ENCODE results near the gene REV3L. TPM values are rescaled to one million over a fixed set of nuclear protein-coding genes. Genes with fewer than 3 reads are reported as not detected.
"Not testable (repeated sequence)": the region's sequence is repeated elsewhere in the genome, so short reads cannot be mapped to it uniquely, and the experiment has no call there.

The REV3L gene
- total and polyA plus RNA-seq, 4 donors: 8.8 to 91.4 (median 19.8) TPM

- DNase-seq: no peak
- peaks cover 0 to 3% (median 0%) of the 10 kb centered on the region in 4 donors for H3K36me3 ChIP-seq (ENCODE audit: control insufficient read depth in 4 of 4, insufficient read depth in 4 of 4, low read length in 4 of 4)
- no peak overlapping the region for H3K4me3 ChIP-seq
- TF ChIP-seq, protein P1, sequence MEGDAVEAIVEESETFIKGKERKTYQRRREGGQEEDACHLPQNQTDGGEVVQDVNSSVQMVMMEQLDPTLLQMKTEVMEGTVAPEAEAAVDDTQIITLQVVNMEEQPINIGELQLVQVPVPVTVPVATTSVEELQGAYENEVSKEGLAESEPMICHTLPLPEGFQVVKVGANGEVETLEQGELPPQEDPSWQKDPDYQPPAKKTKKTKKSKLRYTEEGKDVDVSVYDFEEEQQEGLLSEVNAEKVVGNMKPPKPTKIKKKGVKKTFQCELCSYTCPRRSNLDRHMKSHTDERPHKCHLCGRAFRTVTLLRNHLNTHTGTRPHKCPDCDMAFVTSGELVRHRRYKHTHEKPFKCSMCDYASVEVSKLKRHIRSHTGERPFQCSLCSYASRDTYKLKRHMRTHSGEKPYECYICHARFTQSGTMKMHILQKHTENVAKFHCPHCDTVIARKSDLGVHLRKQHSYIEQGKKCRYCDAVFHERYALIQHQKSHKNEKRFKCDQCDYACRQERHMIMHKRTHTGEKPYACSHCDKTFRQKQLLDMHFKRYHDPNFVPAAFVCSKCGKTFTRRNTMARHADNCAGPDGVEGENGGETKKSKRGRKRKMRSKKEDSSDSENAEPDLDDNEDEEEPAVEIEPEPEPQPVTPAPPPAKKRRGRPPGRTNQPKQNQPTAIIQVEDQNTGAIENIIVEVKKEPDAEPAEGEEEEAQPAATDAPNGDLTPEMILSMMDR (IDR thresholded peaks at IDR 0.05; ENCODE audit: control extremely low read depth, extremely low read depth): no peak
- H3K4me1 ChIP-seq (ENCODE audit: control insufficient read depth in 5 of 5, insufficient read depth in 5 of 5, low read length in 5 of 5): peaks cover 0 to 12% (median 6%) of the 10 kb centered on the region in 5 donors
- no peak overlapping the region for H3K9ac ChIP-seq (ENCODE audit: insufficient read depth in 1 of 2, low read length in 2 of 2)
- H3K27ac ChIP-seq (ENCODE audit: low read depth in 1 of 2, low read length in 1 of 2): no peak overlapping the region
- H3K27me3 ChIP-seq (ENCODE audit: control insufficient read depth in 3 of 3, insufficient read depth in 3 of 3, low read length in 2 of 3): no peaks in the 10 kb centered on the region
- H3K9me3 ChIP-seq (ENCODE audit: control insufficient read depth in 4 of 4, insufficient read depth in 3 of 4, low read length in 3 of 4): no peaks in the 10 kb centered on the region
- ATAC-seq (ENCODE audit: insufficient read depth, low FRiP score): no peak
These were observed 37.5 kb upstream of the REV3L start for GRCh38 chr6:111520524-111520923.

GRCh38 chr6:111517965-111518364 lies 34.9 kb upstream of the REV3L start:
- no peak overlapping the region for H3K9ac ChIP-seq (ENCODE audit: insufficient read depth in 1 of 2, low read length in 2 of 2)
- ATAC-seq (ENCODE audit: insufficient read depth, low FRiP score) (no peak), DNase-seq (no peak)
- H3K27ac ChIP-seq (ENCODE audit: low read depth in 1 of 2, low read length in 1 of 2): no peak overlapping the region
- peaks cover 0 to 2% (median 0%) of the 10 kb centered on the region in 5 donors for H3K4me1 ChIP-seq (ENCODE audit: control insufficient read depth in 5 of 5, insufficient read depth in 5 of 5, low read length in 5 of 5)
- no peak overlapping the region for H3K4me3 ChIP-seq
- H3K36me3 ChIP-seq (ENCODE audit: control insufficient read depth in 4 of 4, insufficient read depth in 4 of 4, low read length in 4 of 4): peaks cover 0 to 3% (median 0%) of the 10 kb centered on the region in 4 donors
- 93 to 96% methylated on average over 4 of the region's 4 CpGs for WGBS, 2 donors
- TF ChIP-seq, protein P1 (IDR thresholded peaks at IDR 0.05; ENCODE audit: control extremely low read depth, extremely low read depth): no peak
- H3K9me3 ChIP-seq (ENCODE audit: control insufficient read depth in 4 of 4, insufficient read depth in 3 of 4, low read length in 3 of 4): no peaks in the 10 kb centered on the region
- H3K27me3 ChIP-seq (ENCODE audit: control insufficient read depth in 3 of 3, insufficient read depth in 3 of 3, low read length in 2 of 3): no peaks in the 10 kb centered on the region

DNA sequence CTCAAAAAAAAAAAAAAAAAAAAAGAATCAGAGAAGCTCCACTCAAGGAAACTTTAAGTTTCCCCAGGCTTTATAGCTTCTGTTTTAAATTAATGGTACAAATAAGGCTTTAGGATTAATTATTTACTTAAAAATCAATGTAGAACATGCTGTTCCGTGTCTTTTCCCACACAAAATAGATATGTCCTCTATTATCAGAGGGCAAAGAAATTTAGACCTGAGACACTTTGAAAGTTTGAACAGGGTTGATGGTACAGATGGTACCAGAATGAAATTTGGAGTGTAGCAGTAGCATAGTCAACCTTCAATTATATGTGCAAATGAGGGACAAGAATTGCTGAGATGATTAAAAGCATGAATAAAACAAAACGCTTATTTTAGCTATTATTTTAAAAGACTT lies 32.2 kb upstream of the REV3L start:
- TF ChIP-seq, protein P1 (IDR thresholded peaks at IDR 0.05; ENCODE audit: control extremely low read depth, extremely low read depth): no peak
- Histone ChIP-seq H3K4me1 (ENCODE audit: control insufficient read depth in 5 of 5, insufficient read depth in 5 of 5, low read length in 5 of 5) (peaks cover 0 to 2% (median 0%) of the 10 kb centered on the region in 5 donors), H3K4me3 (no peak overlapping the region), H3K27me3 (ENCODE audit: control insufficient read depth in 3 of 3, insufficient read depth in 3 of 3, low read length in 2 of 3) (no peaks in the 10 kb centered on the region), H3K36me3 (ENCODE audit: control insufficient read depth in 4 of 4, insufficient read depth in 4 of 4, low read length in 4 of 4) (no peaks in the 10 kb centered on the region), H3K9me3 (ENCODE audit: control insufficient read depth in 4 of 4, insufficient read depth in 3 of 4, low read length in 3 of 4) (no peaks in the 10 kb centered on the region), H3K9ac (ENCODE audit: insufficient read depth in 1 of 2, low read length in 2 of 2) (no peak overlapping the region), H3K27ac (ENCODE audit: low read depth in 1 of 2, low read length in 1 of 2) (no peak overlapping the region)
- ATAC-seq (ENCODE audit: insufficient read depth, low FRiP score): no peak
- WGBS, 2 donors: 90 to 97% methylated on average over 2 of the region's 2 CpGs
- no peak for DNase-seq

- H3K27ac ChIP-seq (ENCODE audit: low read depth in 1 of 2, low read length in 1 of 2); H3K4me3 ChIP-seq; H3K9me3 ChIP-seq (ENCODE audit: control insufficient read depth in 4 of 4, insufficient read depth in 3 of 4, low read length in 3 of 4); DNase-seq; ATAC-seq (ENCODE audit: insufficient read depth, low FRiP score); H3K36me3 ChIP-seq (ENCODE audit: control insufficient read depth in 4 of 4, insufficient read depth in 4 of 4, low read length in 4 of 4); H3K4me1 ChIP-seq (ENCODE audit: control insufficient read depth in 5 of 5, insufficient read depth in 5 of 5, low read length in 5 of 5); H3K27me3 ChIP-seq (ENCODE audit: control insufficient read depth in 3 of 3, insufficient read depth in 3 of 3, low read length in 2 of 3); H3K9ac ChIP-seq (ENCODE audit: insufficient read depth in 1 of 2, low read length in 2 of 2): not testable (repeated sequence)
- 87 to 90% methylated on average over 6 of the region's 6 CpGs for WGBS, 2 donors
These were observed 31.5 kb upstream of the REV3L start for GRCh38 chr6:111514531-111514930.

GRCh38 chr6:111507219-111507618 lies 24.2 kb upstream of the REV3L start:
- H3K9ac ChIP-seq (ENCODE audit: insufficient read depth in 1 of 2, low read length in 2 of 2); DNase-seq; H3K36me3 ChIP-seq (ENCODE audit: control insufficient read depth in 4 of 4, insufficient read depth in 4 of 4, low read length in 4 of 4); H3K27ac ChIP-seq (ENCODE audit: low read depth in 1 of 2, low read length in 1 of 2); H3K9me3 ChIP-seq (ENCODE audit: control insufficient read depth in 4 of 4, insufficient read depth in 3 of 4, low read length in 3 of 4); H3K4me3 ChIP-seq; H3K27me3 ChIP-seq (ENCODE audit: control insufficient read depth in 3 of 3, insufficient read depth in 3 of 3, low read length in 2 of 3); H3K4me1 ChIP-seq (ENCODE audit: control insufficient read depth in 5 of 5, insufficient read depth in 5 of 5, low read length in 5 of 5); ATAC-seq (ENCODE audit: insufficient read depth, low FRiP score): not testable (repeated sequence)
- 97% methylated on average over 5 of the region's 5 CpGs for WGBS, 2 donors

GRCh38 chr6:111505498-111505897 lies 22.5 kb upstream of the REV3L start:
- H3K4me3 ChIP-seq; ATAC-seq (ENCODE audit: insufficient read depth, low FRiP score); H3K36me3 ChIP-seq (ENCODE audit: control insufficient read depth in 4 of 4, insufficient read depth in 4 of 4, low read length in 4 of 4); H3K4me1 ChIP-seq (ENCODE audit: control insufficient read depth in 5 of 5, insufficient read depth in 5 of 5, low read length in 5 of 5); H3K9ac ChIP-seq (ENCODE audit: insufficient read depth in 1 of 2, low read length in 2 of 2); H3K9me3 ChIP-seq (ENCODE audit: control insufficient read depth in 4 of 4, insufficient read depth in 3 of 4, low read length in 3 of 4); H3K27me3 ChIP-seq (ENCODE audit: control insufficient read depth in 3 of 3, insufficient read depth in 3 of 3, low read length in 2 of 3); H3K27ac ChIP-seq (ENCODE audit: low read depth in 1 of 2, low read length in 1 of 2); DNase-seq: not testable (repeated sequence)
- 96 to 98% methylated on average over 1 of the region's 1 CpG for WGBS, 2 donors

Measured in lung (tissue), 12 donors.